GM21717 (cell line): ENCODE data around the gene C2CD2.
"Not testable (repeated sequence)": the region's sequence is repeated elsewhere in the genome, so short reads cannot be mapped to it uniquely, and the experiment has no call there.

Experiments
- ATAC-seq: cut with Tn5 transposase; IDR thresholded peaks from one replicate; pipeline ENCODE4 v1.9.1; 2021; ENCODE audit warnings: mild to moderate bottlenecking, moderate library complexity; ENCODE audit not compliant: unreplicated experiment

The C2CD2 gene

GRCh38 chr21:41975391-41976272, 21.8 kb upstream of the C2CD2 start:
- no peak for ATAC-seq

GRCh38 chr21:41974752-41975053, 20.9 kb upstream of the C2CD2 start:
- ATAC-seq = no peak

DNA sequence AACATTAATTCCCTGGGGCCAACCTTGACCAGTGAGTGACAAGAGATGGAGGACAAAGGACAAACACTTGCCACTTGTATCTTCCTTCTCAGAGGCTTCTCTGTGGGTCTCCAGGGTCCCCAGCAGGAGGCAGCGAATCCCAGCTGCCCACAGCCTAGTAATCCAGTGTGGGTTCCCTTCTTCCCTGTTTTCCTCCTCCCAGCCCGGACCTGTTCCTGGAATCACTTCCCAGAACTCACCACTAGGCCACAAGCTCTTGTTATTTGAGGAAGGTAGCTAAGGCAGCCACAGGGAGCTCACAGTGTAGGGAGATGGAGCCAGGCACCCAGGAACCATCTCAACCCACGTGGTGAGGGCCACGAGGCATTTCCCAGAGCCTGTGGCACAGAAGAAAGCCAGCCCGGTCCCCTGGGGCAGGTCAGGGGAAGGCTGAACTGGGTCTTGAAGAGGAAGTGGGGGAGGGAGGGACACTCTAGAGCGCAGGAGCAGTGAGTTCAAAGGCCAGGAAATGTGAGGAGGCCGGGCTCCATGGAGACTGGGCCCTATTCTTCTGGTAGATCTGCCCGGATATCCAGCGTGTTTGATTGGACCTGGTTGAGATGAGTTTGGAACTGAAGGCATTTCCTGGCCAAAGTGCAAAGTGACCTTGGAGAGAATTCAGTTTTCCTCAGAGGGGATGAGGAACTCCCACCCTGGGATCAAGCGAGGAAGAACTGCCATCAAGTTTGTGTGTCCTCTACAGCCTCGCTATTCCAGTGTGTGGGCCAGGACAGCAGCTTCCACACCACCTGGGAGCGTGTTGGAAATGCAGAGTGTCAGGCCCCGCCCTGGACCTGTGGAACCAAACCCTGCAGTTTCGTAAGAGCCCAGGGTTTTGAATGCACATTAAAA, 20.3 kb upstream of the C2CD2 start:
- no peak for ATAC-seq

- no peak for ATAC-seq
Measured at GRCh38 chr21:41973427-41973831, 19.6 kb upstream of the C2CD2 start.

GRCh38 chr21:41972511-41973205, 18.8 kb upstream of the C2CD2 start:
- no peak for ATAC-seq

DNA sequence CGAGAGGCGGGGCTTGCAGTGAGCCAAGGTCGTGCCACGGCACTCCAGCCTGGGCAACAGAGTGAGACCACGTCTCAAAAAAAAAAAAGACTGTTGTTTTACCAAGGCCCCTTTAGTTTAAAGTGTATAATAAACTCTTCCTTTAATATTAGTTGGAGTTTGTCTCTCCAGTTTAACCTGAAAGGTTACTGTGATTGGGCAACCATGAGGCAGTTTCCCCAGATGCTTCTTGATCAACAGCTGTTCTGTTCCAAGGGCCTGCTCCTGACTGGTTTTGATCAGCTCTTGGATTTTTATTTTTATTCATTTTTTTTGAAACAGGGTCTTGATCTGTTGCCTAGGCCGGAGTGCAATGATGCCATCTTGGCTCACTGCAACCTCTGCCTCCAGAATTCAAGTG, 18.1 kb upstream of the C2CD2 start:
- no peak for ATAC-seq

GRCh38 chr21:41970751-41971653, 17.2 kb upstream of the C2CD2 start:
- ATAC-seq = no peak

GRCh38 chr21:41970106-41970391, 16.2 kb upstream of the C2CD2 start:
- no peak for ATAC-seq

- no peak for ATAC-seq
Measured at GRCh38 chr21:41967708-41968107, 13.9 kb upstream of the C2CD2 start.

- ATAC-seq = no peak
Measured at GRCh38 chr21:41966872-41967621, 13.2 kb upstream of the C2CD2 start.

GRCh38 chr21:41966041-41966833, 12.4 kb upstream of the C2CD2 start:
- no peak for ATAC-seq

- ATAC-seq = no peak
Measured at GRCh38 chr21:41965461-41966013, 11.7 kb upstream of the C2CD2 start.

- ATAC-seq = no peak
Measured at GRCh38 chr21:41965045-41965444, 11.2 kb upstream of the C2CD2 start.

- no peak for ATAC-seq
Measured at GRCh38 chr21:41964171-41964570, 10.4 kb upstream of the C2CD2 start.

DNA sequence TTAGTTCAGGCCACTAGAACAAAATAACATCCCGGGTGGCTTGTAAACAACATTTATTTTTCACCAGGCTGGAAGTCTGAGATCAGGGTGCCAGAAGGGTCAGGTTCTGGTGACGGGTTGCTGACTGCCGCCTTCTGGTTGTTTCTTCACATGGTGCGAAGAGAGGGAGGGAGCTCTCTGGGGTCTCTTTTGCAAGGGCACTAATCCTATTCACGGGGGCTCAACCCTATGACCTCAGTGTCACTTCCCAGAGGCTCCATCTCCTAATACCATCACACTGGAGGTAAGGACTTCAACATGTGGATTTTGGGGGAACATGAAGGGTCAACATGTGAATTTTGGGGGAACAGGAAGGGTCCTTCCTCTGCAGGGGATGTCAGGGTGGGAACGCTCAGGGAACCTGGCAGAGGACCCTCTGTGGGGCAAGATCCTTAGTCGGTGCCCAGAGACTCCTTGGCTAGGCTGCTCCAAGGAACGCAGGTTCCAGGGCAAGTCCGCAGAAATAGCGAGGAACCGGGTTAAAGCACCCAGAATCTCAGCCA, 8.7 kb upstream of the C2CD2 start:
- ATAC-seq = no peak

DNA sequence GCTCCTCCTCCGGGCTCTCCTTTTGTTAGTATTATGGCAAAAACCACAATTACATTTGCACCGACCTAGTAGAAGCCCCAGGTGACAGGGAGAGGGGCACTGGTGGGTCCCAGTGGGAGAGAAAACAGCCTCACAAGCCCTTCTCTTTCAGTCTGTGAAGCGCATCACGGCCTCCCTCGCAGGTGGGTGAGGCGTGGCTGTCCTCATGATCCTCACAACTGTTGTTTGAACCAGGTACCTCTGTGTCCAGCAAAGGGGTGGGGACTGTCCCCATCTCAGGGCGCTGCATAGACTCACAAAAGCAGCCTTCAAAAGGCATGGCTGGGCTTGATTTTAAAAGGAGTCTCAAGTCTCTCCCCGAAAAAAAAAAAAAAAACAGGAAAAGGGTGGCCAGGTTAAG, 7.9 kb upstream of the C2CD2 start:
- ATAC-seq = no peak

GRCh38 chr21:41961282-41961701, 7.5 kb upstream of the C2CD2 start:
- ATAC-seq = no peak

- no peak for ATAC-seq
Measured at GRCh38 chr21:41960386-41960785, 6.6 kb upstream of the C2CD2 start.

DNA sequence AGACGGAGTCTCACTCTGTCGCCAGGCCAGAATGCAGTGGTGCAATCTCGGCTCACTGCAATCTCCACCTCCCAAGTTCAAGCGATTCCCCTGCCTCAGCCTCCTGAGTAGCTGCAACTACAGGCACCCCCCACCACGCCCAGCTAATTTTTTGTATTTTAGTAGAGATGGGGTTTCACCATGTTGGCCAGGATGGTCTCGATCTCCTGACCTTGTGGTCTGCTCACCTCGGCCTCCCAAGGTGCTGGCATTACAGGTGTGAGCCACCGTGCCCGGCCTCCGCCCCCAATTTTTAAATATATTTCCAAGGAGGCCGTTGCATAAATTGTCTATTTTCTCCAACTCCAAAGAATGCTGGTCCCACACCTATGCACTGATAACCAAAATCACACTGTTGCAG, 5.9 kb upstream of the C2CD2 start:
- not testable (repeated sequence) for ATAC-seq
